GM23248 (cell line): Measurements from ENCODE around the gene SEC14L1.

ENCODE experiments used
- EZH2 ChIP-seq: fragments of 200-600 bp; sonication (generic); IDR thresholded peaks from 2 replicates; pipeline ENCODE4 v1.6.1; 2018; ENCODE audit warnings: antibody characterized with exemption, mild to moderate bottlenecking; ENCODE audit not compliant: insufficient read depth, poor library complexity, severe bottlenecking
- EZH2phosphoT487 ChIP-seq: fragments of 200-600 bp; sonication (generic); IDR thresholded peaks from 2 replicates; pipeline ENCODE4 v1.6.1; 2018; ENCODE audit warnings: antibody characterized with exemption, moderate library complexity, mild to moderate bottlenecking, low read depth; ENCODE audit not compliant: insufficient read depth

DNA sequence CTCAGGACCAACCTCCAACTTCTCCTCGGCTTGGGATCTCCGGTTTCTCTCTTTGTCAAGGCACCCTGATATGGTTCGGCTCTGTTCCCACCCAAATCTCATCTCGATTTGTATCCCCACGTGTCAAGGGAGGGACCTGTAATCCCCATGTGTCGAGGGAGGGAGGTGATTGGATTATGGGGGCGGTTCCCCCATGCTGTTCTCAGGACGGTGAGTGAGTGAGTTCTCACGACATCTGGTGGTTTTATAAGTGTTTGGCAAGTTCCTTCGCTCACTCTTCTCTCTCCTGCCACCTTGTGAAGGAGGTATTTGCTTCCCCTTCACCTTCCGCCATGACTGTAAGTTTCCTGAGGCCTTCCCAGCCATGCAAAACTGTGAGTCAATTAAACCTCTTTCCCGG, 117.9 kb downstream of the SEC14L1 start:
- TF ChIP-seq EZH2 (no peak), EZH2phosphoT487 (no peak)
